ENCODE results near the gene ENTPD6. TPM values are rescaled to one million over a fixed set of nuclear protein-coding genes. Genes with fewer than 3 reads are reported as not detected.

The ENTPD6 gene
- total and polyA plus RNA-seq, 9 donors = 34.9 to 73.8 (median 47.1) TPM

GRCh38 chr20:25220810-25221591 lies 25.5 kb downstream of the ENTPD6 start:
- Histone ChIP-seq H3K9me3 (no peaks in the 10 kb centered on the region), H3K4me3 (no peak overlapping the region), H3K27me3 (no peaks in the 10 kb centered on the region), H3K27ac (no peak overlapping the region), H3K4me1 (ENCODE audit: insufficient read depth) (peaks cover 2% of the 10 kb centered on the region), H3K36me3 (no peaks in the 10 kb centered on the region)
- WGBS, 3 donors = 88 to 91% (median 89%) methylated on average over 15 of the region's 15 CpGs
- intact Hi-C loops (cut with DNase I) = no loop called here
- TF ChIP-seq POLR2A (IDR thresholded peaks at IDR 0.05) (no peak), EP300 (IDR thresholded peaks at IDR 0.05) (no peak)
- no peak for DNase-seq

GRCh38 chr20:25221592-25222460 lies 26.3 kb downstream of the ENTPD6 start:
- 77 to 88% (median 82%) methylated on average over 29 of the region's 29 CpGs for WGBS, 3 donors
- no peaks in the 10 kb centered on the region for H3K4me1 ChIP-seq (ENCODE audit: insufficient read depth)
- H3K9me3 ChIP-seq = no peaks in the 10 kb centered on the region
- H3K27ac ChIP-seq = no peak overlapping the region
- DNase-seq = no peak
- no peaks in the 10 kb centered on the region for H3K27me3 ChIP-seq
- TF ChIP-seq EP300 (IDR thresholded peaks at IDR 0.05) (no peak), POLR2A (IDR thresholded peaks at IDR 0.05) (no peak), CTCF (IDR thresholded peaks at IDR 0.05) (no peak)
- H3K4me3 ChIP-seq = no peak overlapping the region
- H3K36me3 ChIP-seq = no peaks in the 10 kb centered on the region
- intact Hi-C loops (cut with DNase I) = no loop called here

GRCh38 chr20:25222461-25223178 lies 27.1 kb downstream of the ENTPD6 start:
- TF ChIP-seq POLR2A (IDR thresholded peaks at IDR 0.05) (no peak), EP300 (IDR thresholded peaks at IDR 0.05) (no peak), CTCF (IDR thresholded peaks at IDR 0.05) (no peak)
- no peaks in the 10 kb centered on the region for H3K36me3 ChIP-seq
- intact Hi-C loops (cut with DNase I) = no loop called here
- no peaks in the 10 kb centered on the region for H3K9me3 ChIP-seq
- no peak overlapping the region for H3K4me3 ChIP-seq
- DNase-seq = no peak
- H3K27me3 ChIP-seq = no peaks in the 10 kb centered on the region
- 76 to 83% (median 77%) methylated on average over 19 to 21 of the region's 21 CpGs for WGBS, 3 donors
- no peaks in the 10 kb centered on the region for H3K4me1 ChIP-seq (ENCODE audit: insufficient read depth)
- H3K27ac ChIP-seq = no peak overlapping the region

- WGBS, 3 donors = 81 to 85% (median 84%) methylated on average over 8 of the region's 8 CpGs
- H3K27me3 ChIP-seq = no peaks in the 10 kb centered on the region
- H3K9me3 ChIP-seq = no peaks in the 10 kb centered on the region
- no peak overlapping the region for H3K4me3 ChIP-seq
- no peaks in the 10 kb centered on the region for H3K36me3 ChIP-seq
- no peak for DNase-seq
- no peak overlapping the region for H3K27ac ChIP-seq
- no peaks in the 10 kb centered on the region for H3K4me1 ChIP-seq (ENCODE audit: insufficient read depth)
- intact Hi-C loops (cut with DNase I) = no loop called here
- TF ChIP-seq CTCF (IDR thresholded peaks at IDR 0.05) (no peak), EP300 (IDR thresholded peaks at IDR 0.05) (no peak), POLR2A (IDR thresholded peaks at IDR 0.05) (no peak)
These were observed 27.7 kb downstream of the ENTPD6 start for GRCh38 chr20:25223179-25223661.

All from ovary (tissue), 9 donors.